Measurements from ENCODE around the gene SCAPER.

The SCAPER gene

DNA sequence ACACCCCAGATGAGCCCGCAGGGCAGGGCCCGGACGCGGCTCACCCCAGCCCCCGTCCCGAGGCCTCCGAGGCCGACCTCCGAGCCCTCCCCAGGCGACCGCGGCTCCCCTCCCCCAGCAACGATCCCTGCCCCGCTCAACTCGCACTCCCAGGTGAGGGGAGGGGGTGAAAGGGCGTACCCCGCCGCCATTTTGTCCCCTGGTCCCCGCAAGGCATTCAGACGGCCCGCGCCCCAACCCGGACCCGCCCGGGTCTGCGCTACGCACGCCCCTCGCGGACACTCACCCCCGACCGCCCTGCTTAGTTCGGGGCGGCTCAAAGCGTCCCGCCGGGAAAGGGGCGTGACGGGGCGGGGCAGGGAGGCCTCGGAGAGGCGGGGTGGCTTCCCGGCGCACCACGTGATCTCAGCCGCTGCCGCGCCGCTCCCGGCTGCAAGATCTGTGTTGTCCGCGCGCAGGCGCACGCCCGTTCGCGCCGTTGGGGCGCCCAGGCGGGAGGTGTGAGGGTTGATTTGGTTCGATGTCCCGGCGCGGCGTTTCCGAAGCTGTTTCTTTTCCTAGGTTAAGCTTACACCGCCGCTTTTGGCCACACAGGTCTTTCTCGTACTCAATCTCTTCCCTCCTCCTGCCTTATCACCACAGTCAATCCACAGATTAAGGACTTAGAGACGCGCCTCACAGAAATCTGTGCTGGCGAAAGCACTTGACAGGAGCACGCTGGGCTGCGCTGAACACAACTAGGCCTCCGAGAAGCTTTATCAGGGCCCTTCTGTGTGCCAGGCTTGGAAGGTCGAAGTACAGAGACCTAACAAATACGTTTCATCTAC is at the start of gene SCAPER:
TSS of gene SCAPER (minus strand) at position 328 of the 827 bp plus-strand sequence. CDS start 21,523 bp downstream, outside the sequence.
- no peak for DNase-seq (ENCODE audit: low read depth, low spot score)
- ChIA-PET POLR2A (no interaction called here), CTCF (interaction anchor here (1.0 kb wide), 2 partner anchors 11 to 720 kb away, joined by 3 read pairs; no protein-coding TSS in a partner anchor)
- H3K4me3 ChIP-seq (ENCODE audit: low read depth, low read length) = peak within 1 kb of the TSS; percentile 87
- TF ChIP-seq CTCF (IDR thresholded peaks at IDR 0.05; ENCODE audit: insufficient read depth, low read length, missing control alignments) = no peak

DNA sequence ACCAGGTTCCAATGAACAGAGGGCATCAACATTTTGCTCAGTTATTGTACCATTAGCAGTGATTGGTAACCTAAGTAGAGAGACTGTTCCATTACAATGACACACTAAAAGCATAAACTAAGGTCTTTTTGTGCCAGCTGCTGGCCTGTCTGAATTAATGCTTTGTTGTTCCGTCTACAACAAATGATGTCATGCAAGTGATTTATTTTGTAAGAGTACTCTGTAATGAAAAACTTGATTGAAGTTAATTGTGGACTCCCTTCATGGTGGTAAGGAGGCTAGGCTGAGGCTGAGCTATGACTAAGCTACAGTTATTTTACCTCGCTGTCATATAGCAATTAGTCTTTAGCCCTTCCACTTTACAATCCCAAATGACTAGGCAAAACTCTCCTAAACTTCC is 49.6 kb upstream of the SCAPER start:
- DNase-seq (ENCODE audit: low read depth, low spot score) = no peak
- no peak overlapping the region for H3K4me3 ChIP-seq (ENCODE audit: low read depth, low read length)
- TF ChIP-seq CTCF (IDR thresholded peaks at IDR 0.05; ENCODE audit: insufficient read depth, low read length, missing control alignments) = no peak
- POLR2A ChIA-PET = interaction anchor here (1.6 kb wide), 1 partner anchor 24 kb away, joined by 4 read pairs; the partner anchor contains the start of gene RCN2
- CTCF ChIA-PET = interaction anchor here (1.4 to 1.5 kb wide), 3 partner anchors 14 to 678 kb away, joined by 3 to 6 read pairs (median 4); no protein-coding TSS in a partner anchor

DNA sequence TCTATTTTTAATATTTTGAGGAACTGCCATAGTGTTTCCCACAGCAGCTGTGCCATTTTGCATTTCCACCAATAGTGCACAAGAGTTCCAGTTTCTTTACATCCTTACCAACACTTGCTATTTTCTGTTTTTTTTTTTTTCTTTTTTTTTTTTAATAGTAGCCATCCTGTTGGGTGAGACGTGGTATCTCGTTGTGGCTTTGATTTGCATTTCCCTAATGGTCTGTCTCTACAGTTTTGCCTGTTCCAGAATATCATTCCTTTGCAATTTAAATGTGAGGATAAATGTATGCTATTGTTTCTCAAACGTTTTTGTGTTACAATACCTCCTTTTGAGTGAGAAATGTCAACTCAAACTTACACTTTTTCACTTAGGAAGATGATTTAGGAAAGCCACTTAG is 48.8 kb upstream of the SCAPER start:
- TF ChIP-seq CTCF (IDR thresholded peaks at IDR 0.05; ENCODE audit: insufficient read depth, low read length, missing control alignments) = no peak
- no peak overlapping the region for H3K4me3 ChIP-seq (ENCODE audit: low read depth, low read length)
- DNase-seq (ENCODE audit: low read depth, low spot score) = no peak
- CTCF ChIA-PET = interaction anchor here (1.4 kb wide), 1 partner anchor 13 kb away, joined by 6 read pairs; no protein-coding TSS in a partner anchor
- POLR2A ChIA-PET = interaction anchor here (1.6 kb wide), 1 partner anchor 23 kb away, joined by 4 read pairs; the partner anchor contains the start of gene RCN2

- CTCF ChIA-PET = interaction anchor here (1.1 to 1.6 kb wide), 3 partner anchors 9 to 55 kb away, joined by 3 to 6 read pairs (median 3); no protein-coding TSS in a partner anchor
- H3K4me3 ChIP-seq (ENCODE audit: low read depth, low read length) = no peak overlapping the region
- no peak for DNase-seq (ENCODE audit: low read depth, low spot score)
- POLR2A ChIA-PET = no interaction called here
- no peak for TF ChIP-seq CTCF (IDR thresholded peaks at IDR 0.05; ENCODE audit: insufficient read depth, low read length, missing control alignments)
Measured at GRCh38 chr15:76951220-76951619, 46.1 kb upstream of the SCAPER start.

- ChIA-PET CTCF (interaction anchor here (0.6 to 0.9 kb wide), 3 partner anchors 24 to 229 kb away, joined by 3 read pairs; no protein-coding TSS in a partner anchor), POLR2A (no interaction called here)
- no peak for DNase-seq (ENCODE audit: low read depth, low spot score)
- TF ChIP-seq CTCF (IDR thresholded peaks at IDR 0.05; ENCODE audit: insufficient read depth, low read length, missing control alignments) = no peak
- H3K4me3 ChIP-seq (ENCODE audit: low read depth, low read length) = no peak overlapping the region
Measured at GRCh38 chr15:76947454-76947853, 42.3 kb upstream of the SCAPER start.

GRCh38 chr15:76945494-76946093 is 40.5 kb upstream of the SCAPER start:
- POLR2A ChIA-PET = interaction anchor here (0.6 kb wide), 1 partner anchor 238 kb away, joined by 3 read pairs; no protein-coding TSS in a partner anchor
- peak; percentile 10 for DNase-seq (ENCODE audit: low read depth, low spot score)
- no peak overlapping the region for H3K4me3 ChIP-seq (ENCODE audit: low read depth, low read length)
- CTCF ChIA-PET = interaction anchor here (0.7 to 1.8 kb wide), 3 partner anchors 10 to 875 kb away, joined by 3 to 4 read pairs (median 3); no protein-coding TSS in a partner anchor
- no peak for TF ChIP-seq CTCF (IDR thresholded peaks at IDR 0.05; ENCODE audit: insufficient read depth, low read length, missing control alignments)
